H1 (cell line): ENCODE results near the gene MBP. TPM values are rescaled to one million over a fixed set of nuclear protein-coding genes. Genes with fewer than 3 reads are reported as not detected.

Experiments
- CTCF ChIA-PET: fragments of 300-600 bp; sonication (Branson Sonifier 250); formaldehyde crosslinking; loops from one replicate; lab custom pipeline; 2021; ENCODE audit not compliant: partially characterized antibody; lab: Charles Lee
- POLR2A ChIA-PET: fragments of 300-600 bp; sonication (Branson Sonifier 250); formaldehyde crosslinking; loops from one replicate; lab custom pipeline; 2021; ENCODE audit warnings: inconsistent platforms; ENCODE audit not compliant: partially characterized antibody; lab: Charles Lee
- DNase-seq, 2 experiments: peaks; one replicate each; pipeline versions ENCODE4 v3.0.0 to v3.0.0-alpha.2; 2010 to 2022; ENCODE audit warnings: low spot score in 2 of 2, low read depth in 1 of 2, mixed read lengths in 1 of 2
- FAIRE-seq: peaks from 2 replicates; lab custom pipeline; 2011; peaks lifted over from hg19 to GRCh38; lab: Jason Lieb, UNC
- H2AFZ ChIP-seq: 2 replicates; pipeline ENCODE4 v1.8.1; 2012; ENCODE audit warnings: low read length, inconsistent platforms
- H2AK5ac ChIP-seq: 2 replicates; pipeline ENCODE4 v1.6.1; 2013; ENCODE audit warnings: low read depth, low read length
- H2BK120ac ChIP-seq: replicated peaks from 2 replicates; pipeline ENCODE3; 2013; ENCODE audit warnings: low read depth, low read length, inconsistent platforms
- H2BK12ac ChIP-seq: 2 replicates; pipeline ENCODE4 v1.6.1; 2013; ENCODE audit warnings: low read depth, low read length
- H2BK15ac ChIP-seq: 2 replicates; pipeline ENCODE4 v1.6.1; 2013; ENCODE audit warnings: low read length
- H2BK20ac ChIP-seq: 2 replicates; pipeline ENCODE4 v1.6.1; 2013; ENCODE audit warnings: low read length
- H2BK5ac ChIP-seq: 2 replicates; pipeline ENCODE4 v1.6.1; 2013; ENCODE audit warnings: low read depth, low read length
- H3K14ac ChIP-seq: 2 replicates; pipeline ENCODE4 v1.6.1; 2013; ENCODE audit warnings: inconsistent platforms; ENCODE audit not compliant: insufficient read length
- H3K18ac ChIP-seq: 2 replicates; pipeline ENCODE4 v1.6.1; 2013; ENCODE audit warnings: low read length; ENCODE audit errors: extremely low read depth
- H3K23ac ChIP-seq: 2 replicates; pipeline ENCODE4 v1.6.1; 2013; ENCODE audit warnings: inconsistent platforms; ENCODE audit not compliant: insufficient read length
- H3K23me2 ChIP-seq: 2 replicates; pipeline ENCODE4 v1.6.1; 2013; ENCODE audit warnings: low read depth, low read length
- H3K27ac ChIP-seq: 2 replicates; pipeline ENCODE4 v1.6.1; 2011; ENCODE audit warnings: low read depth, low read length, inconsistent platforms
- H3K27me3 ChIP-seq, 4 experiments: replicated peaks in 1 of 4; 1 replicate in 1 of 4; 2 replicates in 3 of 4; pipeline versions ENCODE4 v1.6.1 to v1.8.1; 2011 to 2013; ENCODE audit warnings: low read length in 3 of 4, mild to moderate bottlenecking in 3 of 4, inconsistent platforms in 2 of 4, mixed read lengths in 2 of 4, moderate library complexity in 1 of 4; ENCODE audit not compliant: control insufficient read depth in 3 of 4, insufficient read depth in 3 of 4; ENCODE audit errors: extremely low read depth in 1 of 4
- H3K36me3 ChIP-seq, 4 experiments: 2 replicates each; pipeline versions ENCODE4 v1.6.1 to v1.8.1; 2011 to 2013; ENCODE audit warnings: mild to moderate bottlenecking in 4 of 4, low read length in 3 of 4, moderate library complexity in 2 of 4, control low read depth in 1 of 4, inconsistent platforms in 1 of 4; ENCODE audit not compliant: insufficient read depth in 4 of 4, control insufficient read depth in 2 of 4
- H3K4ac ChIP-seq: replicated peaks from 2 replicates; pipeline ENCODE3; 2013; ENCODE audit warnings: low read length, low read depth, mixed read lengths, inconsistent platforms; ENCODE audit not compliant: insufficient read length
- H3K4me1 ChIP-seq, 4 experiments: replicated peaks in 1 of 4; 1 replicate in 1 of 4; 2 replicates in 3 of 4; pipeline versions ENCODE4 v1.6.1 to v1.8.1; 2011 to 2013; ENCODE audit warnings: low read length in 3 of 4, inconsistent platforms in 2 of 4, mixed read lengths in 1 of 4; ENCODE audit not compliant: insufficient read depth in 4 of 4, control insufficient read depth in 3 of 4
- H3K4me2 ChIP-seq, 2 experiments: 2 replicates each; pipeline versions ENCODE4 v1.6.1 to v1.8.1; 2011 to 2013; ENCODE audit warnings: low read depth in 2 of 2, low read length in 2 of 2, control low read depth in 1 of 2, inconsistent platforms in 1 of 2, mild to moderate bottlenecking in 1 of 2; ENCODE audit not compliant: insufficient read depth in 1 of 2
- H3K4me3 ChIP-seq, 4 experiments: fragments of 200-600, 300-600 bp in 1 of 4; sonication (generic), shearing (Covaris generic), sonication (Bioruptor Twin) in 1 of 4; 2 replicates each; pipeline versions ENCODE4 v1.5.1 to v1.8.1; 2011 to 2016; ENCODE audit warnings: low read length in 4 of 4, low read depth in 3 of 4, control low read depth in 2 of 4, inconsistent platforms in 2 of 4, mild to moderate bottlenecking in 2 of 4, mixed read lengths in 1 of 4, moderate library complexity in 1 of 4; ENCODE audit not compliant: insufficient read depth in 2 of 4; ENCODE audit errors: extremely low read depth in 1 of 4
- H3K56ac ChIP-seq: replicated peaks from 2 replicates; pipeline ENCODE3; 2013; ENCODE audit warnings: low read depth, mild to moderate bottlenecking, mixed read lengths, low read length, inconsistent platforms; ENCODE audit not compliant: insufficient read length
- H3K79me1 ChIP-seq: 2 replicates; pipeline ENCODE4 v1.6.1; 2013; ENCODE audit warnings: low read depth, low read length, control low read depth
- H3K79me2 ChIP-seq, 2 experiments: 2 replicates each; pipeline versions ENCODE4 v1.6.1 to v1.8.1; 2012 to 2013; ENCODE audit warnings: low read length in 2 of 2, mild to moderate bottlenecking in 2 of 2, inconsistent platforms in 1 of 2; ENCODE audit not compliant: insufficient read depth in 2 of 2, control insufficient read depth in 1 of 2
- H3K9ac ChIP-seq, 4 experiments: replicated peaks in 1 of 4; 1 replicate in 1 of 4; 2 replicates in 3 of 4; pipeline versions ENCODE4 v1.6.1 to v1.8.1; 2011 to 2013; ENCODE audit warnings: low read depth in 3 of 4, low read length in 3 of 4, control low read depth in 2 of 4, mild to moderate bottlenecking in 2 of 4, moderate library complexity in 2 of 4, inconsistent platforms in 1 of 4; ENCODE audit errors: extremely low read depth in 1 of 4
- H3K9me3 ChIP-seq, 2 experiments: 2 replicates each; pipeline versions ENCODE4 v1.6.1 to v1.8.1; 2012 to 2013; ENCODE audit warnings: mild to moderate bottlenecking in 2 of 2, moderate library complexity in 2 of 2, control low read depth in 1 of 2, inconsistent platforms in 1 of 2, low read depth in 1 of 2, low read length in 1 of 2, mixed read lengths in 1 of 2; ENCODE audit not compliant: insufficient read depth in 2 of 2
- H4K20me1 ChIP-seq, 2 experiments: replicated peaks in 1 of 2; 2 replicates each; pipeline versions ENCODE3 to v1.8.1; 2011 to 2013; ENCODE audit warnings: inconsistent platforms in 2 of 2, low read length in 2 of 2, mild to moderate bottlenecking in 1 of 2; ENCODE audit not compliant: insufficient read depth in 2 of 2, control insufficient read depth in 1 of 2
- H4K5ac ChIP-seq: 2 replicates; pipeline ENCODE4 v1.6.1; 2013; ENCODE audit warnings: low read length, low read depth, mixed read lengths, inconsistent platforms; ENCODE audit not compliant: insufficient read length
- H4K8ac ChIP-seq: 2 replicates; pipeline ENCODE4 v1.8.0; 2013; ENCODE audit warnings: mild to moderate bottlenecking, moderate library complexity, low read length, inconsistent platforms; ENCODE audit not compliant: insufficient read depth; ENCODE audit errors: extremely low read depth
- H4K91ac ChIP-seq: replicated peaks from 2 replicates; pipeline ENCODE3; 2013; ENCODE audit warnings: low read length, mixed read lengths, inconsistent platforms; ENCODE audit not compliant: insufficient read length
- ATF2 ChIP-seq: IDR thresholded peaks from 2 replicates; pipeline ENCODE4 v1.6.1; 2012; ENCODE audit warnings: low read length, inconsistent platforms
- ATF3 ChIP-seq: IDR thresholded peaks from 2 replicates; pipeline ENCODE4 v1.6.1; 2011; ENCODE audit warnings: low read depth, mild to moderate bottlenecking, low read length; ENCODE audit not compliant: insufficient read depth
- CBX5 ChIP-seq: fragments of 300-800, 300-1000 bp; sonication (generic); IDR thresholded peaks from 2 replicates; pipeline ENCODE4 v1.7.1; 2016; ENCODE audit warnings: antibody characterized with exemption, low read length, low read depth
- E2F6 ChIP-seq: IDR thresholded peaks from 2 replicates; pipeline ENCODE4 v1.6.1; 2012; ENCODE audit warnings: inconsistent platforms
- KDM4A ChIP-seq: IDR thresholded peaks from one replicate; pipeline ENCODE4 v1.7.1; 2012; ENCODE audit warnings: low read depth, mild to moderate bottlenecking, moderate library complexity, low read length, inconsistent platforms; ENCODE audit not compliant: severe bottlenecking
- MAFK ChIP-seq: IDR thresholded peaks from 2 replicates; pipeline ENCODE4 v1.6.1; 2012; ENCODE audit warnings: low read depth, mild to moderate bottlenecking, improper control_type of control experiment, low read length
- POU5F1 ChIP-seq: IDR thresholded peaks from 2 replicates; pipeline ENCODE4 v1.6.1; 2011; ENCODE audit warnings: low read depth, mild to moderate bottlenecking, low read length, moderate library complexity
- SIRT6 ChIP-seq: IDR thresholded peaks from one replicate; pipeline ENCODE4 v1.7.1; 2012; ENCODE audit warnings: low read length, inconsistent platforms
- TAF1 ChIP-seq: IDR thresholded peaks from 2 replicates; pipeline ENCODE4 v1.6.1; 2011; ENCODE audit warnings: mild to moderate bottlenecking, low read depth, low read length
- WGBS, 2 experiments: shearing (Covaris generic) in 1 of 2; methylation state at CpG; one replicate each; pipeline versions ENCODE4 v1.1.6 to v1.1.7; 2013 to 2015; ENCODE audit warnings: low lambda C conversion rate in 2 of 2, mixed read lengths in 2 of 2, inconsistent platforms in 1 of 2, low coverage in 1 of 2, missing lambda C conversion rate in 1 of 2; ENCODE audit not compliant: insufficient replicate concordance in 2 of 2, insufficient coverage in 1 of 2, insufficient read length in 1 of 2; ENCODE audit errors: extremely low coverage in 1 of 2, missing lambda C conversion rate in 1 of 2; 5-methylcytosine and 5-hydroxymethylcytosine counted together
- polyA plus RNA-seq, 7 experiments: library from polyadenylated mRNA; depleted of rRNA in 3 of 7; stranded (reverse) in 5 of 7; unstranded in 2 of 7; fragments of >200 nt in 5 of 7; fragments of 200-250 nt in 2 of 7; gene quantifications; 1 replicate in 5 of 7; 2 replicates in 1 of 7; 4 replicates in 1 of 7; pipeline versions ENCODE4 v1.2.1 to v1.2.3, GENCODE V29; 2011 to 2013; ENCODE audit warnings: missing spikeins in 2 of 7, mixed read lengths in 2 of 7
- total RNA-seq: library from RNA; stranded (reverse); fragmentation: NEBNext Ultra II Directional; extraction: Animal tissue kit (Norgen Biotek cat#: 25700); gene quantifications from 2 replicates; pipeline ENCODE4 v1.2.1, GENCODE V29; 2021

The MBP gene
- total and polyA plus RNA-seq, 2 of the 8 experiments (the other 6 are each of a cell fraction or from before 2014, with no cell fraction given), result 7.7 to 19.2 TPM

- Histone ChIP-seq H2BK15ac (no peak overlapping the region), H3K79me2 (0 out of 4 replicates have a peak, but pooled peaks cover 0 to 3% of the 10 kb centered on the region in 2 experiments), H3K4me2 (no peak overlapping the region), H2BK12ac (peak overlapping the region; percentile 68; the same call in 1 of the 2 replicates), H2AK5ac (peak overlapping the region; percentile 77; the same call in 1 of the 2 replicates), H3K4me3 (no peak overlapping the region), H3K9me3 (no peaks in the 10 kb centered on the region), H3K14ac (no peak overlapping the region), H3K23ac (no peak overlapping the region), H2AFZ (no peak overlapping the region), H4K8ac (no peak overlapping the region), H2BK120ac (no peak overlapping the region), H4K5ac (no peak overlapping the region), H3K27ac (no peak overlapping the region), H3K27me3 (peaks cover 0 to 12% (median 3%) of the 10 kb centered on the region in 4 experiments; a peak in 2 of 7 replicates), H4K91ac (no peak overlapping the region), H3K4me1 (peaks cover 0 to 22% (median 4%) of the 10 kb centered on the region in 4 experiments; a peak in 5 of 7 replicates), H3K9ac (no peak overlapping the region), H2BK20ac (peak overlapping the region; percentile 34; the same call in 1 of the 2 replicates), H3K23me2 (peaks cover 4% of the 10 kb centered on the region; the same call in 1 of the 2 replicates), H3K4ac (no peak overlapping the region), H3K36me3 (no peaks in the 10 kb centered on the region), H2BK5ac (peak overlapping the region; percentile 57; the same call in 1 of the 2 replicates), H3K56ac (no peak overlapping the region), H3K18ac (0 out of 2 replicates have a peak overlapping the region, but pooled peaks have one; percentile 34), H3K79me1 (peaks cover 4% of the 10 kb centered on the region; the same call in 1 of the 2 replicates), H4K20me1 (peaks cover 0 to 8% of the 10 kb centered on the region in 2 experiments)
- DNase-seq (no peak), FAIRE-seq (no peak)
- ChIA-PET POLR2A (no interaction called here), CTCF (interaction anchor here (1.3 kb wide), 1 partner anchor 152 kb away, joined by 3 read pairs; no protein-coding TSS in a partner anchor)
- WGBS, 2 experiments, result 87% methylated on average over 9 of the region's 9 CpGs; no CpG with 5 or more reads in 1 of the 2 experiments
- TF ChIP-seq ATF3, result no peak
- no peak for TF ChIP-seq KDM4A
- no peak for TF ChIP-seq POU5F1
- no peak for TF ChIP-seq TAF1
- TF ChIP-seq ATF2, result no peak
- TF ChIP-seq MAFK, result no peak
- no peak for TF ChIP-seq E2F6
- TF ChIP-seq CBX5, result no peak
- TF ChIP-seq SIRT6, result no peak
Measured at GRCh38 chr18:77089723-77090285, 42.8 kb downstream of the MBP start.
